IPS-NIHi7 (cell line): Measurements from ENCODE around the gene MTHFD2L.
A peak's percentile ranks its signal among the peaks of the same experiment; 100 is the strongest.
"Not testable (repeated sequence)": the region's sequence is repeated elsewhere in the genome, so short reads cannot be mapped to it uniquely, and the experiment has no call there.

Source experiments
- DNase-seq: peaks from one replicate; pipeline ENCODE4 v3.0.0; 2012; ENCODE audit warnings: mixed read lengths; ENCODE audit errors: extremely low spot score

MTHFD2L gene

DNA sequence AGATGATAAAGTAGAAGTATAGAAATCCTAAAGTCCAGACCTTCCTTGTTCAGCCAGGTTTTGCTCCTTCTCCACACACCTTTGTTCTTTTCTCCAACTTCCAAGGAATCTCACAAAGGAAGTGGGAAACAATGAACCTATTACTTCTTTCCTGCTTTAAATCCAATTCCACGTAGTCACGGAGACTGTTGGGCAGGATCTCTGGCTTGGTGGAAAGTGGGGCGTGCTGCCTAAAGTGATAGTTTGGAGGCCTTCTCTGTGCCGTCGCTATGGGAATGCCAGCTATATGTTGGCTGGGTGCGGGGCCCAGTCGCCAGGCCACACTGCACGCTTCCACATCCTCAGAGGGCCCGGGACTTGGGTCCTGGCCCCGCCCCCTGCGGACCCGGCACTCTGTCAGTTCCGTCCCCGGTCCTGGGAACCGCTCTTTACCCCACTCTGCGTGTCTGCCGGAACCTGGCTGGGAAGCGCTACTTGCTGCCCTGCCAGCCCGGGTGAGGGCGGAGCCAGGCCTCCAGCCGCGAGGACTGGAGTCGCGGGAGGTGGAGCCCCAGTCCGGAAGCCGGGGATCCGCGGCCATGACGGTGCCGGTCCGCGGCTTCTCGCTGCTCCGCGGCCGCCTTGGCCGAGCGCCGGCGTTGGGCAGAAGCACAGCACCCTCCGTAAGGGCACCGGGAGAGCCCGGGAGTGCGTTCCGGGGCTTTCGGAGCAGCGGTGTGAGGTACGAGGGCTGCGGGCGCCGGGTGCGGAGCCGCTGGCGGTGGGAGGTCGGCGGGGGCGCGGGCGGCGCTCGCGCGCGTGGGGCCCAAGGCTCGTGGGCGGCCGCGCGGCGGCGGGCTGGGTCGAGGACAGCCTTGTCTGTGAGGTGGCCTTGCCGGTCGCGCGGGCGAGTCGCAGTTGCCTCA lies at the start of gene MTHFD2L:
Gene MTHFD2L, plus strand, starts transcription at position 558 of the 905 bp plus-strand sequence. Its CDS starts 21 bp downstream, at position 579.
- DNase-seq: peak; percentile 97

- DNase-seq: no peak
These were observed 49.3 kb upstream of the MTHFD2L start for GRCh38 chr4:74108457-74109115.

GRCh38 chr4:74109116-74109869 lies 48.6 kb upstream of the MTHFD2L start:
- DNase-seq: peak; percentile 68

GRCh38 chr4:74109870-74110605 lies 47.9 kb upstream of the MTHFD2L start:
- no peak for DNase-seq

- no peak for DNase-seq
These were observed 47.2 kb upstream of the MTHFD2L start for GRCh38 chr4:74110670-74111069.

- no peak for DNase-seq
These were observed 46.5 kb upstream of the MTHFD2L start for GRCh38 chr4:74111306-74111975.

GRCh38 chr4:74111990-74112389 lies 45.9 kb upstream of the MTHFD2L start:
- no peak for DNase-seq

- no peak for DNase-seq
These were observed 45.4 kb upstream of the MTHFD2L start for GRCh38 chr4:74112399-74113105.

- no peak for DNase-seq
These were observed 43.7 kb upstream of the MTHFD2L start for GRCh38 chr4:74114234-74114633.

GRCh38 chr4:74117024-74117534 lies 40.8 kb upstream of the MTHFD2L start:
- DNase-seq: peak; percentile 22

DNA sequence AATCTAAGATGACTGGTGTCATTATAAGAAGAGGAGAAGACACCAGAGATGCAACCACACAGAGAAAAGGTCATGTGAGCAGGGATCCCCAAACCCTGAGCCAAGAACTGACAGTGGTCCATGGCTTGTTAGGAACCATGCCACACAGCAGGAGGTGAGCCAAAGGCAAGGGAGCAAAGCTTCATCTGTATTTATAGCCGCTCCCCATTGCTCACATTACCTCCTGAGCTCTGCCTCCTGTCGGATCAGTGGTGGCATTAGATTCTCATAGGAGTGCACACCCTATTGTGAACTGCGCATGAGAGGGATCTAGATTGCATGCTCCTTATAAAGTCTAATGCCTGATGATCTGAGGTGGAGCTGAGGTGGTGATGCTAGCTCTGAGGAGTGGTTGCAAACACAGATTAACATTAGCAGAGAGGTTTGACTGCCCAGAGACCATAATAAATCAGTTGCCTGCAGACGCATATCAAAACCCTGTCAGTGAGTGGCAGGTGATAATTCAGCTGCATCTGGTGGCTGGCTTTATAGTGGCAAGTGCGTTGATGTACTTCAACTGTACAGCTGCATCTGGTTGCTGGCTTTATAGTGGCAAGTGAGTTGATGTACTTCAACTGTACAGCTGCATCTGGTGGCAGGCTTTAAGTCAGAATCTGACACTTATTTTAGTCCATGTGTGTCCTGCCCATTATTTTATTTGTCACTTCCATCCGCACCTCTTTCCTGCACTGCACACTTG lies 39.1 kb upstream of the MTHFD2L start:
- DNase-seq: no peak

DNA sequence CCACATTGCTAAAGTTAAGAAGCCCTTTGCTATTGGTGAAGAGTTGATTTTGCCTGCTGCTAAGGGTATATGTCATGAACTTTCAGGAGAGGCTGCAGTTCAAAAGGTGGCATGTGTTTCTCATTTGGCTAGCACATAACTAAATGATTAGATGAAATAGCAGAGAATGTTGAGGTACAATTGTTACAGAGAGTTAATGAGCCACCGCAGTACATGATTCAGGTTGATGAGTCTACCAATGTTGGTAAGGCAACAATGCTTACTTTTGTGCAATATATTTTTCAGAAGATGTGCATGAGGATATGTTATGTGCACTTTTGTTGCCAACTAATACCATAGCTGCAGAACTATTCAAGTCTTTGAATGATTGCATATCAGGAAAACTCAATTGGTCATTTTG lies 37.8 kb upstream of the MTHFD2L start:
- no peak for DNase-seq

GRCh38 chr4:74121643-74122579 lies 36.0 kb upstream of the MTHFD2L start:
- no peak for DNase-seq

- no peak for DNase-seq
These were observed 34.7 kb upstream of the MTHFD2L start for GRCh38 chr4:74123065-74123728.

DNA sequence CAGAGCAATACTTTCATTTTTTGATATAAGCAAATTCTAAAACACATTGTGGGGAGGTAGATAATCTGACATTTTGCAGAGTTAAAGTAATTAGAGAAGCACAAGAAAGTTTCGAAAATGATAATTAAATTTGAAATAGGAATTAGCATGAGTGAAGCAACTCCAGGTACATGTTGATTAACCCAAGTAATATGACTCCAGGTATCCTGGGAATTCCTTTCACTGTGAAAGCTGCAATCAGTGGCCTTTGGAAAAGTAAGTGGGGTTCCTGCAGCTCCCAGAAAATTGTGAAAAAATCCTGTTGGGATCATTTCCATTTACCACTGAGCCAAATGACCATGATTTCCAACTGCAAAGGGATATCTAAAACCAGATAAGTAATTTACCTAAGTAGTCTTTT lies 32.9 kb upstream of the MTHFD2L start:
- DNase-seq: no peak

- no peak for DNase-seq
These were observed 30.2 kb upstream of the MTHFD2L start for GRCh38 chr4:74127745-74128144.

- not testable (repeated sequence) for DNase-seq
These were observed 27.1 kb upstream of the MTHFD2L start for GRCh38 chr4:74130843-74131242.

- DNase-seq: not testable (repeated sequence)
These were observed 25.7 kb upstream of the MTHFD2L start for GRCh38 chr4:74132188-74132587.
